Endometrium (tissue), 2 donors: ENCODE results near the gene PON2.
"Not testable (repeated sequence)": the region's sequence is repeated elsewhere in the genome, so short reads cannot be mapped to it uniquely, and the experiment has no call there.

Experiments used
- FAIRE-seq: peaks from 2 replicates; lab custom pipeline; 2012; peaks lifted over from hg19 to GRCh38; lab: Jason Lieb, UNC
- donor health status: control.
- donor health status: control.

Gene PON2

DNA sequence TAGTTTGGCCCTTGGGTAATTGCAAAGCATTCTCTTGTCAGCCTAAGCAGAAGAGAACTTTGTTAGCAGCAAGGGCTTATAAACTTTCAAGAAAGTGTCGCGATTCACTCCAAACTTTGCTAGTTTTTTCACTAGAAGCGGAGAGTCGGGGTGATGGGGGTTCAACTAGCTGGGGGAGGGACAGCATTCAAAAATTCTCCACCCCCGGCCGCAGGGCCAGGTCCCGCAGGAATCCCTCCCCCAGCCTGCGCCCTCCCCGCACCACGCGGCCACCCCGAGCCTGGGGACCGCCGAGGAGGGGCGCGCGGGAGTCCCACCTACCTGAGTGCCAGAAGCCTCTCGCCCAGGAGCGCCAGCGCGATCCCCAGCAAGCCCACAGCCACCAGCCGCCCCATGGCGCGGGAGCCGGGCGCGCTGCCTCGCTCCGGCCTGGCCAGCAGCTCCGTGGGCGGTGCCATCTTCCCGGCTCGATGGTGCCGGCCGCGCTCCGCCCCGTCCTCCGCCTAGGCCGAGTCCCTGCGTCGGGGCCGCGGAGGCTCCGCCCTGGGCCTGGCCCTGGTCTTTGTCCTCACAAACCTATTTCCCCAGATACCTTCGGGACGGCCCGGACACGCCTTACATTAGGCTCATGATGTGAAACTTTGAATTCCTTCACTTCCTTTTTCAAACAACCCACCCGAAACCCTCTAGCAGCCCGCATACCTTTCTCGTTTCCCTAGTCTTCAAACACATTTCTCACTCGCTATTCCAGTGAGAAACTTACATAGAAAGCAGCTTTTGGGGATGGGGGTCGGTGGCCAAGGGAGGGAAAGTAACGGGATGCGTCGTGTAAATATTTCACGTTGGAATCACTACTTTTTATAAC lies at the start of gene PON2:
Gene PON2, minus strand, starts transcription at position 472 of the 865 bp plus-strand sequence. Its CDS starts 77 bp downstream, at position 395.
- no peak for FAIRE-seq

DNA sequence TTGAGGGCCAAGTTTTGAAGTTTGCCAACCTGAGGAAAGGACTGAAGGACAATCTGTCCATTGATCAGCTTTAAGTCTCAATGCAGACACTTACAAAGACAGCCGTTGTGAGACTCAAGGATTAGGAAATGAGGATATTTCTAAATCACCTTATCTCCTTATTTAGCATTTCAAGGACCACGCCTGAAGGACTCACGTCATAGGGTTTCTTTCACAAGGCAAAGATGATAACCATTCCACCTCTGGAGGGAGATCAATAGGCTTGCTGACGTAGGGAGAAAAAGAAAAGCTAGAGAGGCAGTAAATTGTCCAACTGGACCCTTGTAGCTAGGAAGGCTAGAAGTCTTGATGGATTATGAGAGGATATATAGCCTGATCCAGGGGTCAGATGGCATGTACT lies 47.6 kb upstream of the PON2 start:
- FAIRE-seq = no peak

DNA sequence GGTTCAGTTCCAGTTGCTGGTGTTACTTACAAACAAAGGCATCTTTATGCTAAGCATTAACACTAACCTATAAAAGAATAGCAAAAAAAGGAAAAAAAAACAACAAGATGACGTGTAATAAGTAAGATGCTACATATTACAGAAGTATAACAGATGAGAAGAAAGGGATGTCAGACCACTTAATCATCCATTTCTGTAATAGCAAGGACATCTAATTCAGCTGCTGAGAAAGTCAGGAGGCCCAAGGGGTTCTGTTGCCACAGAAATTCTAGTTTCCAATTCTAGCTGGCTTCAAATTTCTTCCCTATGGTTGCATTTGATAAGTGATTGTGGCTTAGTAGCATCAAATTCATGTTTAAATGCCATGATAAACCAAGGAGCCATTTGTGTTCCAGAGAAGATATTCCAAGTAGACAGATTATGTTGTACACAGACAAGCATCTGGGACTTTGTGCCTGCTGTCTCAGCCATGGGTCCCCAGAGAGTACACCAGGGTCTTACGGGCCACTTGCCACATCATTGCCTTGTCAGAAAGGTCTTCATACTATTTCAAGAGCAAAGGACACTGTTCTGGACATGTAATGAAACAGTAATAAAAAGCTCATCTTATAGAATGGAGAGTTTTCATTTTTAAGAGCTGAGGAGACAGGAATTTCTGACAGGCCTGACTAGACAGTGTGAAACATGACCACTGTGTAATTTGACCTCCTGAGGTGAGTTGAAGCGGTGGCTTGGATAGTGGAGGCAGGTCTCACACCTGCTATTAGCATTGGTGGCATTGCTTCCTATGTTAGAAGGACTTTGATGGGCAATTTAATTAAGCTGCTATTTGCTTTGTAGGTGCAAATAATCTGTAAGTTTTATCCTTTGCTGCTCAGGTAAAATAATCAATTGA lies 46.7 kb upstream of the PON2 start:
- FAIRE-seq = no peak

DNA sequence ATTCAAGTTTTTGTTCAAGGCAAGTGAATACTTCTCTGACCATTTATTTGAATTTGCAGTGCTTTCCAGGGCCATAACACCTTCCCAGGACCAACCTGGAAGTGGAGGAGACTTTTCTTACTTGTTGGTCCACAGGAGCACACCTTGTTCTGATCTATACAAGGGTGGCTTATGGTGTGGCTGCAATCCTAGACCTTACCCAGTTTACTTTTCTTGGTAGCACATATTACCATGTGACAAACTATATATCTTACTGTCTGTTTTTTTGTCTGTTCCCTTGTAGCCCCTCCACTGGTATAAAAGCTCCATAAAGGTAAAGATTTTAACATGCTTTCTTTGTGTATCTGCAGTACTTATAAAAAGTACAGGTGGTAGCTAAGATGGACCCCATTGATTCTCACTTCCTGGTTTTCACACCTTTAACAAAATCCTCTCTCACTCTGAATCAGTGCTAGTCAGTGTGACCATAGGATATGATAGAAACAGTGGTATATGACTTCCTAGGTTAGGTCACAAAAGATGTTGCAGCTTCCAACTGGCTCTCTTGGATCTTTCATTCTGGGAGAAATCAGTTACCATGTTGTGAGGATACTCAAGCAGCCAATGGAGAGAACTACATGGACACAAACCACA lies 45.3 kb upstream of the PON2 start:
- no peak for FAIRE-seq

DNA sequence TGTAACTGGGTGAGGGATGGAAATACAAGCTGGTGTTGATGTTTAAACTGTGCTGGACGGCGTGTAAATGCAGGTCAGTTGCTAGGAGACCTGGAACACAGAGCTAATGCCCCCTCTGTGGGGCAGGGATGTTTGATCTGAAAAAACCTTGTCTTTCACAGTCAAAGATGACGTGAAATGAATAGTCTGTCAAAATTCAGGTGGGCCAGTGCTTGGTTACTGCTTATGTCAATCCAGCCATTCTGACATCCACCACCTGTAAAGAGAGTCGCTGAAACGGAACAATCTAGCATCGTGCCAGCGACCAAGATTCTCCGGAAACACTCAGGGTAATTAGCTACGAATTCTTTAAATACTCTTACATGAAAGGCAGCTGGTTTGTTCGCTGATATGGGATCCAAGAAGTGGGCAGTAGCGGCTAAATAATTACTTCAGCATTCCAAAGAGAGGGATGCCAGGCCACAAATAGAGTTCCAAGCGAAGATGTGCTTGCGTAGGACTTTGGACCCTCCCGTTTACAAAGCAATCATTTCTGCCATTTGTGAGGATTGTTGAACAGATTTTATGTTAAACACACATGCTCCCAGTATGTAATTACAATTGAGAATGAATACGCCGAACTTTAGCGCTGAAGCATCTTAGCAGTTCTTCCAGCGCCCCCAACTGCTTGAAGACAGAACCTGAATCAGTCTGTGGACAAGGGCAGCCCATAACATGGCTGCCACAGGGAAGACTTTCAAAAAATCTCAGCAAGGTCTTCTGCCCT lies 43.6 kb upstream of the PON2 start:
- no peak for FAIRE-seq

DNA sequence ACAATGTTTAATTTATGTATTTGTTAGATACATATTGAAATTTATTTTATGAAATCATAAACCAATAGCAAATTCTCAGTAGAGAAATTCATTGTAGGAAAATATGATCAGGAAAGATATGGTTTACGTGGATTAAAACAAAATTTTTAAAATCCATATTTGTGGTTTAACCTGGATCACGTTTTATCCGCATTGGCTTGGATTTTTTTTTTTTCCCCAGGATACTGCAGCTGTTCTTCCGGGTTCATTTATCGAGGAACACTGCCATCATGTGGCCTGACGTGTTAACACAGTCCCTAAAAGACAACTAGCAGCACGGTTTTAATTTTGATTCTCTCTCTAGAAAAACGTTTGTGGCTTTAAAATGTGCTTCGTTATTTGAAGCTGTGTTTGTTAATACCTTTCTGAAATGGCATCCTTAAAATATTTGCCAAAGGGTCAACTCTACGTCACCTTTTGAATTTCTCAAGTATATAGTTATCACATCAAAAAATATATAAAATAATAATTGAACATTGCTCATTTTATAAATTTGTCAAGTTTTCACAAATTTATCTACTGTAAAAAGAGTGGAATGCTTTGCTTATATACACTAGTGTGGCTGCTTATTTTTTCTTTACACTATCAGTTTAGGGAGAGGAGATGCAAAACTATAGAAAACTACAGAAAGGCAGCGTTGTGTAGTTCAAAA lies 42.2 kb upstream of the PON2 start:
- peak; percentile 93 for FAIRE-seq

DNA sequence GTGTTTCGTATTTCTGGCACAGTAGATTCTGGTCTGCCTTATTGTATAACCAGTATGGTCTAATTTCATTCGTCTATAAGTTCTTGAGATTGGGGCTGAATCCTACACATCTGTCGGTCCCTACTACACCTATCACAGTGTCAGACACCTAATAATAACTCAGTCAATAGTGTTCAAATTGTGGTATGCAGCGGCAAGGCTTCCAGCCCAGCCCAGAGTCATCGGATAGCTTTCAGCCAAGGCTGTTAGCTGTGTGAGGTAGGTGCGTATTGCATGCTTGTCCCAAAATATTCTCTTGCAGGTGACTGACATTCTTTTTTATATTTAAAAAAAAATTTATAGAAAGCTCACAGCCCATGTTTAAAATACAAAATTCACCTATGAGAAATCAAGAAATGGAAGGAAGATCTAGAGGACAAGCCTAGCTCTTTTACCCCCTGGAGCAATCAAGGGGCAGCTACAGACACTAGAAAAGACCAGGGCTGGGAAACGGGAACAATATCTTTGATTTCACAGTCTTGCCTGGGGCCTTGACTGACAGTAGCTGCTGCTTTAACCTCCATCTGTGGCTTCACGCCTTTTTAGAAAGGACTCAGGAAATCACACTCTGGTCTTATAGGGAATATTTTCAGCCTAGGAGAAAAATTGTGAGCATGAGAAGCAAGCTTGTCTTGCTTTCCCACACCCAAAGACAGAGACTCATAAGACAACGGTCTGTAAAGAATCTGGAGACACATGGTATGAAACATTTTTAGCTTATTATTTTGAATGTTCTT lies 41.4 kb upstream of the PON2 start:
- no peak for FAIRE-seq

DNA sequence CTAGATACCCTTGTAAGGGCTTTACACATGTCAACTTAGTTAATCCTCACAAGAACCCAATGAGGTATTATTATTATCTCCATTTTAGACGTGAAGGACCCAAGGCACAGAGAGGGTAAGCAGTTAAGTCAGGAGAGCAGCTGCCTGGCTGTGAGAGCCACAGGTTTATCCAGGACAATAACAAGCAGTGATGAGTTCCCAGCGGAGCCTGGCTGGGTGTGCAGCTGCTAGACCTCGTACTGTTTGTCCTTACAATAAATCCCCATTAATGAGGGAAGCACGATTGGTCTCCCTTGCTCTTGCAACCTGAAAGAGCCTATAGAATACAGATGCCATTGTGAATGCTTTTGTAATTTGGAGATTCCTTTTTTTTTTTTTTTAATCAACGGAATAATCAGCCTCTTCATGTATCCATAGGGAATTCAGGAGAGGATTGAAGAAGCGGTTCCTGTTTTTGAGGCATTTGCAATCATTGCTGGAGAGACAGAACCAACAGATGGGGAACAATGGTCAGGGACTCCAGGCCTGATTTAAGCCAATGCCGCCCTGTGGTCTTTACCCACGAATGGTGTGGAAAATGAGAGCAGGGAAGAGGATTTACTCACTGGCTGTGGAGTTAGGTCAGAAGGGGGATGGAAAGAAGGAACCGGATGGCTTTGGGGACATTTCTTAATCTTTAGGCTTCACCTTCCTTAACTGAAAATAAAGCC lies 38.6 kb upstream of the PON2 start:
- FAIRE-seq = no peak

DNA sequence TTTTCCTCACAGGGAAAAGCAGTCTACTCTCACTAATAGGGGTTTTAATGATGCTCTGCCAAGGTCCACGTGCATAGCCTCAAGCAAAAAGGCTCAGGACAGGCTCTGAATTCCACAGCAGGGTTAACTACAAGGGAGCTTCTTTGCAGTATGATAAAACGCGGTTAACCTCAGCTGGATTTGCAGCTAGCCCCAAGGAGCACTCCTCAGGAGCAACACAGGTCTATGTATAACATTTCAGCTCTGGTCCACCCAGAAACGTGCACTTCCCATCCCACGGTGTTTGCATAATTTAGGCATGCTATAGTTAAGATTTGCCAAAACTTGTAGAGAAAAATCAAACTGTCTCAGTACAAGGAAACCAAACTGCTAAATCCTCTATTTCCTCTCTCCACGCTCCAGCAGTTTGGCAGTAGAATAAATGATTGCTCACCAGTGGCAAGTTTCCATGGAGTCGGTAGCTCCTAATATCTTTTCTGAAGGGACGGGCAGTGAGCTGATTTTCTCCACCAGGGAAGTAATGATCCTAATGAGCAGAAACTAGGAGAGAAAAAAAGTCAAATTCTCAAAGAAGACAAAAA lies 37.8 kb upstream of the PON2 start:
- FAIRE-seq = no peak

DNA sequence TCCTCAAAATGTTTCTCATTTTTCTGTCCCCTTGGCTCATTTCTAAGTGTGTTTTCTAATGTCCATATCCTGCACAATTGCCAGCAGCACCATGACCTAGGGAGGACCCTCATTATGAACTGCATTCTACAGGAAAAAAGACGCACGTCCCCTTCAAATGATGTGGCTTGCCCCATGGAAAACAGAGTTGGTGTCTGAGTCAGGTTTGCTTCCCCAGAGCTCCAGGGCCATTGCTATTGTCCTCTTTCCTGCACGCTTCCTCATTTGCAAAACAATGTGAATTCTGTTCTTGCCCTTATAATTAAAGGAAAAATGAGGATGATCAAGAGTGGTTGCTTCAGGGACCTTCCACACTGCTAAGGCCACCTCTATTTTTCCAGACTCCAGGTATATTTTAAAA lies 36.2 kb upstream of the PON2 start:
- FAIRE-seq = no peak

DNA sequence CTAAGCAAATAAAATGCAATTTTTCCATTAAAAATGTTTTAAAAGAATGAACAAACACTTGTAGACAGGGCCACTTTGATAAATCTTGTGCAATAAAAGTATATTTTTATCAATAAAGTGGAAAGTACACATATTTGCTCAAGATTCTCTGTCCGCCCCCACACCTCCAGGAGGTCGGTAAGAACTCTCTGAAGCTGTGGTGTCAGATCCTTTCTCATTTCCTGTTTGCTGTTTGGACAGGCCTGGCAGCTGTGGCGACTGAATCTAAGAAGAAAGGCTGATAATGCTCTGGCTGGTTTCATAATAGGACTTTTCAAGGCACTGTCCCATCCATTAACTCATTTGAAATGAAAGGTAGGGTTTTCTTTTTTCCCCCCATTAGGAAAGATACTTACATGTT lies 35.6 kb upstream of the PON2 start:
- no peak for FAIRE-seq

DNA sequence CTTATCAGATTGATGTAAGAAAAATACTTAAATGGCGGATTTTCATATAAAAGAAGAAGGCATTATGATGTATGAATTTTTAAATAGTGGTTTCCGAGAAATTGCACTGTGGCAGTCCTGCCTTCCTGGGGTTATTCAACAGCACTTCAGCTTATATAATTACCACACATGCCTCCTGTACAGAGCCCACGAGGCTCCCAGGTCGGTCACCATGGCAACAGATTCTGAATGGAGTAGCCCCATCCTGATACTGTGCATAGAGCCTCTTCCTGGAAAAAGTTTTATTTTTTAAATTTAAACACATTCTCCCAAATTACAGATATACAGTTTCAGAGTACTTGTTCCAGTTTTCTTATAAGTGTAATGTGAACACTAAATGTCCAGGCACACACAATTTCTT lies 35.0 kb upstream of the PON2 start:
- FAIRE-seq = no peak

DNA sequence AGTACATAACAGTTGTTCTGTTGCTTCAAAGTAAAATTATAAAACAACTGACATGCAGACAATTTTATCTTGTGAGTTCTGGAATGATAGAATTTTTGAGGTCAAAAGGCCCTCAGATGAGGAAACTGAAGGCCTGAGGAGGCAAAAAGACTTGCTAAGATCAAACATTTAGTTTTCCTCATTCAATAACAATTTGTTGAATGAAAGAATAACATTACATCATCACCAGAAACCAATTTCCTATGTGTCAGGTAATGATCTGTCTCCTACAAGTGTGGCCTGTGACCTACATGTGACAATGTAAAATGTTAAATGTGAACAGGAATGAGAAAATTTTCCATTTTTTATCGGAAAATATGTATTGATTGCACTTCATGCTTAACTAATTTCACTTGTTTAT lies 34.4 kb upstream of the PON2 start:
- FAIRE-seq = no peak

DNA sequence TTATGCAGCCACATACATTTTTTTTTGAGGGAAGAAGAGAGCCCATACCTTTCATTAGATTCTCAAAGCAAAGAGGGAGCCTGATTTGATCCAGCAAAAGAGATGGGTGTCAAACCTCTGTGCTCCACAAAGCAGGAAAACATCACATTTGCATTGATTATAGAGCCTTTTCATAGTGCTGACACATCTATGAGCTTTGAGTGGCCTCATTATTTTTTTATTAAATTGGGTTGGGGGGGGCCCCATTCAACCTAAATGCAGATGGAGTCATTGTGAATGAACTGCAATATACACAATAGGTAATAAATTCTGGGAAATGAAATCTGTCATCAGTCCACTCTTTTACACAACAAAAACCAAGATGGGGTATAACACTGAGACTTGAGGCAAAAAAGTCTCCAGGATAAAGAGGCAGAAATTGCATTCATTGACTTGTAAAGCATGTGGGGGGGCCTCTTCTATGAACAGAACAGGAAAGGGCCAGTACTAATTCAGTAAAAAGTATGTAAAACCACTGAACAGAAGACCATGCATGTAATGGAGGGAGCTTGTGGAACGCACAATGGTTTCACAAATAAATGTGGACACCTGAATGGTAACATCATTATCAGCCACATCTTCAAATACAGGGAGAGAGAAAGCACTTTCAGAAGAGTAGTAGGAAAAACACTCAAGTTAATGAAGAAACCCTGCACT lies 33.2 kb upstream of the PON2 start:
- FAIRE-seq = no peak

DNA sequence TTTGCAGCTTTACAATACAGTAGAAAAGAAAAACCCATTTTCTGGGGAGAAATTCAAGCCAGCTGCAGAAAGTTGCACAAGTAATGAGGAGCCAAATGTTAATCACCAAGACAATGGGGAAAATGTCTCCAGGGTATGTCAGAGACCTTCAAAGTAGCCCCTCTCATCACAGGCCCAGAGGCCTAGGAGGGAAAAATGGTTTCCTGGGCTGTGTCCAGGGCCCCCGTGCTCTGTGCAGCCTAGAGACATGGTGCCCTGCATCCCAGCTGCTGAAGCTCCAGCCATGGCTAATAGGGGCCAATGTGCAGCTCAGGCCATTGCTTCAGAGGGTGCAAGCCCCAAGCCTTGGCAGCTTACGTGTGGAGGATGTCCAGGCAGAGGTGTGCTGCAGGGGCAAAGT lies 25.8 kb upstream of the PON2 start:
- FAIRE-seq = not testable (repeated sequence)

DNA sequence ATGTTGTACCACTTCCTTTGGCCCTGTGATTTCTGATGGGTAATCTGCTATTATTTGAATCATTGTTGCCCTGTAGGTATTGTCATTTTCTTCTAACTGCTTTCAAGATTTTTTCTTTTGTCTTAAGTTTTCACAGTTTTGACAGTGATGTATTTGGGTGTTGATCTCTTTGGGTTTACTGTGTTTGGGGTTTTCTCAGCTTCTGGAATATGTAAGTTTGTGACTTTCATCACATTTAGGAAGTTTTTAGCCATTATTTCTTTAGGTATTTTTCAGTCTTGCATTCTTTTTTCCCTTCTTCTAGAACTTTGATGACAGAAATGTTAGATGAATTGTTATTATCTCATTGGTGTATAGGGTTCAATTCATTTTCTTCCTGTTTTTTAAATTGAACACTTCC lies 23.1 kb upstream of the PON2 start:
- no peak for FAIRE-seq

DNA sequence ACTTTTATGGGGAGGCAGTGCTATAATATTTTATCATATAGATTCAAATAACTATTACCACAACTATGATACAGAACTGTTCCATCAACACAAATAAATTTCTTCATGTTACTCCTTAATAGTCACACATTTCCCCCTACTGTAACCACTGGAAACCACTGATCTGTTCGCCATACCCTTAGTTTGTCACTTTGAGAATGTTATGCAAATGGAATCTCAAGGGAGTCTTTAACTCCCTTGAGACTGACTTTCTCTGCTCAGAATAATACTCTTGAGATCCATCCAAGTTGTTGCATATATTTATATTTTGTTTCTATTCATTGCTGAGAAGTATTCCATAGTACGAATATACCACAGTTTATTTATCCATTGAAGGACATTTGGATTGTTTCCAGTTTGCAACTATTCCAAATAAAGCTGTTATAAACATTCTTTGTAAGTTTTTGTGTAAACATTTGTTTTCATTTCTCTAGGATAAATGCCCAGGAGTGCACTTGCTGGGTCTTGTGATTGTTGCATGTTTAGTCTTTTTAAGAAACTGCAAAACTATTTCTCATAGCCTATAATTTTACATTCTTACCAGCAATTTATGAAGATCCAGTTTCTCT lies 19.7 kb upstream of the PON2 start:
- FAIRE-seq = no peak

DNA sequence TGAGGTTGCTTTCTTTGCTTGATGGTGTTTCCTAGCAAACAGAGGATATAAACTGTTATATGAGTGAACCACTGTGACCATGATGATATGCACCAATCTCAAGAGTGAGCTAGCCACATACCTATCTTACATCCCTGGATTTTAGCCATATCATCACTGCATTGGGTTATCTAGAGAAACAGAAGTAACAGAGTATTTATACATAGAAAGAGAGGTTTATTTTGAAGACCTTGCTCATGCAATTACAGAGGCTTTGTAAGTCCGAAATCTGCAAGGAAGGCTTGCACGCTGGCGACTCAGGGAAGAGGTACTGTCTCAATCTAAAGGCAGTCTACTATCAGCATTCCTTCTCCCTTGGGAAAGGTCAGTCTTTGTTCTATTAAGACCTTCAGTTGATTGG lies 11.8 kb upstream of the PON2 start:
- no peak for FAIRE-seq
